Nephron progenitor cell (in vitro differentiated cells): Measurements from ENCODE around the gene KRT222.

Experiments used
- DNase-seq: peaks from one replicate; pipeline ENCODE4 v3.0.0; 2021
- H3K27ac Mint-ChIP-seq: 2 replicates; pipeline ENCODE4 v1.8.0; 2021; ENCODE audit warnings: mild to moderate bottlenecking, moderate library complexity, mixed read lengths
- H3K27me3 Mint-ChIP-seq: 2 replicates; pipeline ENCODE4 v1.8.0; 2021; ENCODE audit warnings: mild to moderate bottlenecking, low read depth, mixed read lengths; ENCODE audit not compliant: poor library complexity
- H3K36me3 Mint-ChIP-seq: 2 replicates; pipeline ENCODE4 v1.8.0; 2021; ENCODE audit warnings: low read depth, mixed read lengths
- H3K4me1 Mint-ChIP-seq: 2 replicates; pipeline ENCODE4 v1.8.0; 2021; ENCODE audit warnings: mixed read lengths
- H3K4me3 Mint-ChIP-seq: 2 replicates; pipeline ENCODE4 v1.8.0; 2021; ENCODE audit warnings: mild to moderate bottlenecking, moderate library complexity, mixed read lengths
- H3K9me3 Mint-ChIP-seq: 2 replicates; pipeline ENCODE4 v1.8.0; 2021; ENCODE audit warnings: mild to moderate bottlenecking, moderate library complexity, mixed read lengths
- CTCF ChIP-seq: fragments of 200-600 bp; sonication (generic); IDR thresholded peaks from 2 replicates; pipeline ENCODE4 v1.5.0; 2021; ENCODE audit warnings: antibody characterized with exemption

KRT222 gene

GRCh38 chr17:40658396-40658795, 6.6 kb downstream of the KRT222 start:
- no peak overlapping the region for H3K4me3 Mint-ChIP-seq
- no peaks in the 10 kb centered on the region for H3K9me3 Mint-ChIP-seq
- H3K27me3 Mint-ChIP-seq, result peaks cover 11% of the 10 kb centered on the region
- no peak overlapping the region for H3K27ac Mint-ChIP-seq
- DNase-seq, result no peak
- no peaks in the 10 kb centered on the region for H3K36me3 Mint-ChIP-seq
- no peak for TF ChIP-seq CTCF
- H3K4me1 Mint-ChIP-seq, result no peaks in the 10 kb centered on the region

GRCh38 chr17:40651939-40652338, 13.0 kb downstream of the KRT222 start:
- peaks cover 13% of the 10 kb centered on the region for H3K4me1 Mint-ChIP-seq
- no peak overlapping the region for H3K4me3 Mint-ChIP-seq
- no peak overlapping the region for H3K27ac Mint-ChIP-seq
- H3K27me3 Mint-ChIP-seq, result no peaks in the 10 kb centered on the region
- H3K36me3 Mint-ChIP-seq, result no peaks in the 10 kb centered on the region
- DNase-seq, result no peak
- TF ChIP-seq CTCF, result no peak
- no peaks in the 10 kb centered on the region for H3K9me3 Mint-ChIP-seq

- H3K4me3 Mint-ChIP-seq, result peak overlapping the region; percentile 92
- TF ChIP-seq CTCF, result no peak
- no peak for DNase-seq
These were observed 16.5 kb downstream of the KRT222 start for GRCh38 chr17:40648384-40648968.

GRCh38 chr17:40647624-40648383, 17.2 kb downstream of the KRT222 start, which contains the start of gene SMARCE1:
Gene SMARCE1, minus strand, starts transcription at chr17:40647818. Its CDS starts 2,016 bp downstream, at chr17:40645802.
- no peaks in the 10 kb centered on the region for H3K27me3 Mint-ChIP-seq
- peak within 1 kb of the TSS; percentile 100 for H3K27ac Mint-ChIP-seq
- peaks cover 52% of the 10 kb centered on the region for H3K4me1 Mint-ChIP-seq
- H3K9me3 Mint-ChIP-seq, result no peaks in the 10 kb centered on the region
- peaks cover 25% of the 10 kb centered on the region for H3K36me3 Mint-ChIP-seq
- peak within 1 kb of the TSS; percentile 92 for H3K4me3 Mint-ChIP-seq
- peak; percentile 78 for DNase-seq
- no peak for TF ChIP-seq CTCF

More at GRCh38 chr17:40648384-40648968, 16.5 kb downstream of the KRT222 start:
- Mint-ChIP-seq H3K9me3 (no peaks in the 10 kb centered on the region), H3K27ac (peak overlapping the region; percentile 100), H3K4me1 (peaks cover 48% of the 10 kb centered on the region), H3K27me3 (no peaks in the 10 kb centered on the region), H3K36me3 (peaks cover 20% of the 10 kb centered on the region)

- H3K36me3 Mint-ChIP-seq, result peaks cover 32% of the 10 kb centered on the region
- H3K9me3 Mint-ChIP-seq, result no peaks in the 10 kb centered on the region
- peak overlapping the region; percentile 92 for H3K4me3 Mint-ChIP-seq
- no peak for TF ChIP-seq CTCF
- H3K27ac Mint-ChIP-seq, result peak overlapping the region; percentile 100
- H3K27me3 Mint-ChIP-seq, result no peaks in the 10 kb centered on the region
- DNase-seq, result peak; percentile 31
- H3K4me1 Mint-ChIP-seq, result peaks cover 57% of the 10 kb centered on the region
These were observed 18.0 kb downstream of the KRT222 start for GRCh38 chr17:40646791-40647623.
